ENCODE results near the gene KLF12.

The KLF12 gene

DNA sequence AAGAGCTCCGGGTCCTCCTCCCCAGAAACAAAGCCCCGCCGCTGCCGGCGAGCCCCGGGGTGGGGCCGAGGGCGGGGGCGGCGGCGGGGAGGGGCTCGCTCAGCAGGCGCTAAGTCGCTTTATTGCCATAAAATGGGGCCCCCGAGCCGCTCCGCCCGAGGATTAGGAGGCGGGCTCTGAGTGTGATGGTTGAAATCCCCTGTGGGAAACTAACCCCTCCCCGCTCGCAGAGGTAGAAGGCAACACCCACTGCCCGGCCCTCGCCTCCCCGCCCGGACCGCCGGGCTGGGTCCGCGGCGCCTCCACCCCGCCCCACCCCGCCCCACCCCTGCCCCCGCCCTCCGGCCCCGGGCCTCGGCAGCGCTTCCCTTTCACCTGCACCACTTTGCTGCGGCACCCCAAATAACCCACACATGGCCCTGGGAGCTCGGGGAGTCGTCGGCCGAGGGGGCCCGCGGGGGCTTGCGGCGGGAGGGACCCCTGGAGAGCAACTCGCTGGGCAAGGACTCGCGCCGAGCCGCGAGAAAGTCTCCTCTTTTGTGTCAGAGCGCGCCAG is at the start of gene KLF12:
Gene KLF12 (minus strand): TSS at position 184 of the 556 bp plus-strand sequence.
- DNase-seq, result peak; percentile 67

DNA sequence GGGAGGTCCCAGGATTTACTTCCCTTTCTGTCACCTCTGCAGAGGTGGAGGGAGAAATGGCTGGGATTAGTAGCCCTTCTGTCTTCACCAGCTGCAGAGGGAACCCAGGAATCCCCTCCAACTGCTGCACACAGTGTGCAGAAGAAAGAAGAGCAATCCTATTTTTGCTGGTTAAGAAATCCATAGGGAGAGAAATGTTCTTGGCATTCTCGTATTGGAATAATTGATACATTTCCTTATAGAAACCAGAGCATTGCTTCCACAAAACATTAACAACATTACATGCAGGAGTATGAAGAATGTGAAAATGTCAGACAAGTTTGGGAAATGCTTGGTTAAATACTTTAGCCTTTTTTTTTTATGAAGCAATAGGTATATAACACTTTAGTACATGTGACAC is 48.3 kb upstream of the KLF12 start:
- DNase-seq, result no peak

DNA sequence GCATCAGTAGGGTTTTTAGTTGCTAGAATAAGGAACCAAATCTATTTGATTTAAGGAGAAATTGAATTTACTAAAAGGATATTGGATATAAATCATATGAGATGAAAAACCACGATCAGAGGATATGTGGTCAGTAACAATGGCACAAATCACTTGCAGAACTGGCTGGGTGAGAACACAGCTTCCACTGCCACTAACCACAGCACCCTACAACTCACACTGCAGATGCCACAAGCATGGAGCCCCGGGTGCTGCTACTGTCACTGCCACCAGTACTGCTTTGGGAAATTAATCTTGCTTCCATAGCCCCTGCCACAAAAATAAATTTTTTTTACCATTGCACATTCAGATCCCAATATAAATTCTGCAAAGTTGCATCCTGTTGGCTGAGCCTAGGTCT is 40.6 kb upstream of the KLF12 start:
- no peak for DNase-seq

DNA sequence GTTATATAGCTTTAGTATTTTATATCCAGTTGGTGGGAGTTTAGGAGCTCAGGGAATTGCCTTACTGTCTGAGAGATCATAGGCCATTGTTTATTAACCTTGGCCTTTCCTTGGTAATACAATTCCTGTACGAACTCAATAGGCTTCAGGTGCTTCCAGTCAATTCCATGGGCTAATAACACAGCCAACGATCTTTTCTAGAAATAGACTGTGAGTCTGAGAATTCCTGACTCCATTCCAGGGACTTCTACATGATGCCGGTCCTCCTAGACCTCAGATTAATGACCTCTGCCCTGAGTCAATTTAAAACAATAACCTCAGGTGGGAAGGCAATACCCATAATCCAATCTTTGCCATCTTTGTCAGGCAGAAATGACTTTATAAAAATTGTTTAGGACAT is 39.6 kb upstream of the KLF12 start:
- DNase-seq, result no peak

DNA sequence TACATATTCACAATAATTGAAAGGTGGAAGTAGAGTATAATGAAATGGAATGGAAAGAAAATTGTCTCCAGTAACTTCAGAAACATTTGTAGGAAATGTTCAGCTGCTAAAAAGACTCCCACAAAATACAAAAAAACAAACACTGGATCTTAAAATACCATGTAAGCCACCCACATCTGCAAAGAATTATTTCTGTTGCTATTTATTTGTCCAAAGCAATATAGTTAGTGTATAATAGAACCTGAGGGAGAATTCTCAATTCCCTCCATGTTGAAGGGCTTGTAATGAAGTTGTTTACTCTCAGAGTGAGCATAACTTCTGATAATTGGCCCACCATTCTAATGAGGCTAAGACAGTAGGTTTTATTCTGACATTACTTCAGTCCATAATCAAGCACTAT is 37.4 kb upstream of the KLF12 start:
- no peak for DNase-seq

DNA sequence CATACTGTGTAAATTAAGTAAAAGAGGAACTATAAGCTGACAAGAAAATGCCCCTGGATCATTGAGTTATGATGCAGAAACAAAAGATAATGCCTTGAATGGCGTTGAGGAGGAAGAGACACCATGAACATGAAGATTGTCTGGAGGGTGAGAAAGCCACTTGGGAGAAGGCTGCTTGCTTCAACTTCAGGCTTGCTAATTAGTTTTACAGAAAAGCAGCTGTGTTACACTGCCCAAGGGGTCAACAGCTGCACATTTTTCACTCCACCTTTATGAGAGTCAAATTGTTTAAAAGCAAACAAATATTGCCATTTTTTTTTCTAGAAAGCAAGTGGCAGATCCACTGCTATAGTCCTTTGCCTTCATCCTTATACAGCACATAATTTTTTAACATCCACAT is 35.5 kb upstream of the KLF12 start:
- DNase-seq, result no peak

DNA sequence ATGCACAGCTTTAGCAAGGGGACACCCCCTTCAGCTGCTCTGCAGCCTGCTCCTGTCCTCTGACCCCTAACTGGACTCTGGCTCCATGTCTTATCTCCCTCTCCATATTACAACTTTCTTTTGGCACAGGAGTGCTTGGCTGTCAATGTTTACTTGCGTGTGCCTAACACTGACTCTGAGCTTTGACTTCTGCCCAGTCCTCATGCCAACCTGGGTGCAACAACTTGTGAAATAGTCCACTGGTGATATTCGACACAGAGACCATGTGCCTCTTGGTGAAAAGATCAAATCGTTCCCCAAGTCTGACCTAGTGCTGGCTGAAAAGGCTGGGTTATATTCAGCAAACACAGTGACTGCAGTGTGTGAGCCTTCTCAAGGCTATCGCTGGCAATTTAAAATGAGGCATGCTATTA is 34.1 kb upstream of the KLF12 start:
- DNase-seq, result no peak

DNA sequence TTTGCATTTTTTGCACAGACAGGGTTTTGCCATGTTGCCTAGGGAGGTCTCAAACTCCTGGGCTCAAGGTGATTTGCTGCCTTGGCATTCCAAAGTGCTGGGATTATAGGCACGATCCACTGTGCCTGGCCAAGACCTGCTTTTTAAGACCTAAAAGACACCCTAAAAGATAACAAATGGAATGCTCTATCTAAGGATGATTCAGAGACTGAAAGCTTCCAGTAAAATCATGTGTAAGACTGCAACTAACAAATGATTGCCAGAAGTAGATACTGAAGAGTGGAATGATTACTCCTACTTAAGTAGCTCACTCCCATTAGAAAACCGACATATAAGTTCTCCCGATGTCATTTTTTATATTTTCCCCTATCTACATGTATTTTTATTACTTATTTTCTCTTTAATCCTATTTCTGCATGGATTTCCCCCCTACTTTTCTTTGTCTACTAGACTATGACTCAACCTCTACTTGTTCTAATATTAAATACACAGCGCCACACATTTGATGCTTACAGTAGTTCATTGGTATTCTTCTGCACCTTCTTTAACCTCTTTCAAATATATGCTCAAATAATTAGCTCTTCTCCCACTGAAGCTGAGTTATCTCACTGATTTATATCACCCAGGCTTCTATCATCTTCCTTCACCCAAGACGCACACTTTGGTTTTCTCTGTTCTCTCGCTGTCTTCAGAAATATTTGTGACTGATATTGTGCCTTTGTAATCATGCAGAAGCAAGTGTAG is 32.2 kb upstream of the KLF12 start:
- no peak for DNase-seq

DNA sequence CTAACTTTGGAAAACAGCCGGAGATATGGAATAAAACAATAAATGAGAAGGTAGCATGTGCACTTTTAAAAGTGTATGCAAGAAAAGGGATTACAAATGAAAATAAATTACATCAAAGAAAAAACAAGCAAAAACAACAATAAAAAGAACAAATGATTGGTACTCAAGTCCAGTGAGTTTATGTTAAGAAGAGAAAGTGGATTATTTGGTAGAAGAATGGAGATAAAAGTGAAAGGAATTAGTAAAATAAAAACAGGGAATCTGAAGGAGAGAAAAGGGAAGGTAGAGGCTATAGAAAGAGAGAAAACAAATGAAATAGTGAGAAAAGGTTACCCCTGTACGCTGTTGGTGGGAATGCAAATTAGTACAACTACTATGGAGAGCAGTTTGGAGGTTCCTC is 28.6 kb upstream of the KLF12 start:
- DNase-seq, result no peak

DNA sequence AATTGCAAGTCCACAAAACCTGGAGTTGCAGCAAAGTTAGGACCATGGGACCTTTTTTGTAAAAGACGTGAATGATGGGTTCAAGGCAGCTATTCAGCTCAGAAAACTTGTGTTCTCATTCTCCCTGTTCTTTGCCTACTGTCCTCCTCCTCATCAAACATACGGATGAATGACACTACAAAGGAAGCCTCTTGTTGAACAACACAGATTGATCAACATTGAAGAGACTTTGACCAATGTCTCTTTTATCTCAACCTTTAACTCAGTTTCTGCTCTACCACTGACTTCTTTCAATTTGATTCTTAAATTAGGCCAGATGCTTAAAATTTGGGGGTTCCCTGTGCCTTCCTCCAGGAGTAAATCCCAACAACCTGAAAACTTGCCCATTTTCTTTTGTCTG is 27.9 kb upstream of the KLF12 start:
- DNase-seq, result no peak

DNA sequence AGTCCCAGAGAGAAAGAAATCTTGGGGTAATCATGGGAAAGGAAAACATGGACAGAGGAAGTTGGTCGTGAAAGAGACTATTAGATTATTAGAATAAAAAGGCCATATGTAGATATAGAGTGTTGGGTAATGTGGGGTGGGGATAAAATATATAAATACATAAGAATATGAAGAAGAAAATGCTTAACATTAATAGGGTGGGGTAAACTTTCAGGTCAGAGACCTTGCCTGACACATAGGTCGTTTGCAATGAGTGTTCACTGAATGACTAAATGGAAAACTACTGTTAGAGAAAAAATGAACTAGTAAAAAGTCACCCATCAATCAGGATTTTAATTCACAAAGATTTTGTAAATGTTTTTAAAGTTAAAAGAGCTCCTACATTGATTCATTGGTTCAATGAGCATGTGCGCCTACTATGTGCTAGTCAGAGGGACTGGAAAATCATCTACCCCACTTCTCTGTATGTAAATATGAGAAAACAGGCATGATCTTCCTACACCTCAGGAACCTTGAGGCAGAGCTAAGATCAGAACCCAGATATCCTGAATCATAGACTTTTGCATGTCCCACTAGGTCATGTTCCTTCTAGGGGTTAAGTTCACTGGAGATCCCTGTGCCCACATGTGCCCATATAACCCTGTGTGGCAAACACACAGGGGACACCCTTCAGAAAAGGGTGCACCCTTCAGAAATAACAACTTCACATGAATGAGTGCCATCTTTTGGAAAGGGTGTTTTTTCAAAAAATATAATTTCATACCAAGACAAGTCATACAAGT is 24.6 kb upstream of the KLF12 start:
- DNase-seq, result no peak

DNA sequence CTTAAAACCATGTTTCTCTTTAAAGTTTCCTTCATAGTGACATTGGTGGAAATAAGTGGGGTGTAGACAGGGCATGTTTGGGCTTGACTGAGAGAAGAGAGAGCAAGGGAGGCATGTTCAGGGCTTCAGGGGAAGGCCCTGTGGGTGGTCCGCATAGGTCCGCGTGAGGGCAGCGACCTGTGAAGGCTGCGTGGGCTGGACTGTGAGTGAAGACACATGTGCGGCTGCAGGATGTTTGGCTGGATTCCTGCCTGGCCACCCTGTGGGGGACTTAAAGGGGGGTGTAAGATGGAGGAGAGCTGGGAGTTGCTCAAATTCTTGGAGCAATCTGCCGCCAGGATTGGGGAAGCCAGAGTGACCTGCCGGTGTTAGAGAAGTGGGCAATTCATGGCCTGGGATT is 23.8 kb upstream of the KLF12 start:
- no peak for DNase-seq

DNA sequence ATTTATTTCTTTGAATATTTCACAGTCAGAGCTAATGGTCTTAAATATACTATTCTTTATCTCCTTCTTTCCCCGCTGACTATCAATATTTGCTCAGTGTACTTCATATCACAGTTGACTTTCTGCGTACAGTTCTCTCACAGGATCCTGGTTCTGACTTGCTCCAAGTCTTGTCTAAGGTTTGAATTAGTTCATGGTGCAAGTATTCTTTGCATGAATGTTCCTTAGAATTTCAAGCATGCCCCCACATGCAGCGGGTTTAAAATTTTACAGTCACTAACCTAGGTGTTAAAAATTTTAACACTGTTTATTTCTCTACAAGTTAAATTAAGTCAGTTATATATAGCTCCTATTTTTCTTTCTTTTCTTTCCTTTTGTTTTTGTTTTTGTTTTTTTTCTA is 20.8 kb upstream of the KLF12 start:
- peak; percentile 9 for DNase-seq

DNA sequence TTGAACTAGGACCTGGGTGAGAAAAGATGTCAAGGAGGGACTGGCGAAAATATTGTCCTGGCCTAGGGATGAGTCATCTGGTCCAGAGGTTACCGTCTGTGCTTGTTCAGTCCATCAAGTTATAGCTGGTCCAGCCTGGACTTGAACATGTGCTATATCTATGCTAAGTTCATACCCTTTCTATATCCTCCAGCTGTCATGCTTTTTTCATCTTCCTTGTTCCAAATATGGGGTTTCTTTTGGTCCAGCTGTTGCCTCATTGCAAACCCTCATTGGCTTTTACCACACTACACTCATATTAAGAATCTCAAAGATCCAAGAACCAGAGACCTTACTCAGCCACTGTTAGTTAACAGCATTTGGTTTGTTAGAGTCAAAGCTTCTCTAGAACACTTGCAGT is 19.1 kb upstream of the KLF12 start:
- no peak for DNase-seq

DNA sequence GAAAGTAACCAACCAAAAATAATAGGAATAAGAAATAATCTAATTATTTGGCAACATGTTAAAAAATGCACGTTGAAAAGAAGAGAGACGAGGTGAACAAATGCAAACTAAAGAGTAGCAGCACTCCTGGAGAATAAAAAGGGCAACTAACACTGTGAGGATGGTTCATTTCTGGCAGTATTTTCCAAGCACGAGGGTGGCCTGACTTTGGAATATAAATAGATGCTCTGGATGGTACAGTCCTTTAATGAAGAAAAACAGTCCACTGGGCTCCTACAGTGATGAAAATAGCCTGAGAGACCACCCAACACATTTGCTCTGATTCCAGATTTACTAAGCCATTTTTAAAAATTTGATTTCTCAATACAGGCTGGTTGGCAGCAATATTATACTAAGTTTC is 17.7 kb upstream of the KLF12 start:
- no peak for DNase-seq

DNA sequence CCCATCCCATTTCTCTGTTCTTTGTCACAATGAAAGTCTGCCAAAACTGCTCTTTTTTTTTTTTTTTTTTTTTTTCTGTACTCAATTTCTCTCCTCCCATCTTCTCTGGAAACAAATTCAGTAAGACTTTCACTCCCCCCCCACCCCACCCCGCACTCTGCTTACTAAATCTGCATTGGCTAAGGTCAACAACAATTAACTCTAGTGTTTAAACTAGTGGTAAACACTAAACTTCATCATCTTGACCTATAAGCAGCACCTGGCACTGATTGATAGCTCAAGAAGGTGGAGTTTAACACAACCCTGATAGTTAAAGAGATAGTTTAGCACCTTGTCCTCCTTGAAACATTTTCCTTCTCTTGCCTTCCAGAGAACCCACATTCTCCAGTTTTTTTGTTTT is 14.1 kb upstream of the KLF12 start:
- DNase-seq, result no peak

DNA sequence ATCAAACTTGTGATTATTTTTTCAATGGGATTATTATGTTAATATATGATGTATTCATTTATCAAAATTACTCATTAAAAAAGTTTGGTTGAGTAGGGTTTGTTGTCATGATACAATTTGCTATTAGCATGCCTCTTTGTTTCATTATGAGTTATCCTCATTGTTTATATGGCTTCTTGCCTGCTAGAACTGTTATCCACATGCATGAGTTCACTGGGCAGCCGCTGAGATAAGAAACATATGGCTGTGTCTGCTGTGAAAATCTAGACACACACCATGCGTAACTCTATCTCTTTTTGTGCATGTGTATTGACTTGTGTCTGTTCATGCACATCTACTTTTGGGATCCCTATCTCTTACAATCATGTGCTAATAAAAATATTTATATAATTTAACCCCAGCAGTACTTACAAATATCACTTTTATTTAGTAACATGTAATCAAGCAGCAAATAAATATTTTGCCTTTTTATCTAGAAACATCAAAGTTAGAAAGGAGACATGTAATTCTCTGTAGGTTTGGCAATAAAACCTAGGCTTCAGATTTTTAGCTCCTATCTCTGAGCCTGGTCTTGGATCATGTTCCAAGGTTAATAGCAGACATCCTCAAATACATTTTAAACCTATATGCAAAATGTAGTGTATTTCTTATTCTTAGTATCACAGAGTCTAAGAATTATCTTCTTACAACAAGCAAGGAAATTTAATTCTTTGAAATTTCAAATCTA is 11.2 kb upstream of the KLF12 start:
- DNase-seq, result no peak

DNA sequence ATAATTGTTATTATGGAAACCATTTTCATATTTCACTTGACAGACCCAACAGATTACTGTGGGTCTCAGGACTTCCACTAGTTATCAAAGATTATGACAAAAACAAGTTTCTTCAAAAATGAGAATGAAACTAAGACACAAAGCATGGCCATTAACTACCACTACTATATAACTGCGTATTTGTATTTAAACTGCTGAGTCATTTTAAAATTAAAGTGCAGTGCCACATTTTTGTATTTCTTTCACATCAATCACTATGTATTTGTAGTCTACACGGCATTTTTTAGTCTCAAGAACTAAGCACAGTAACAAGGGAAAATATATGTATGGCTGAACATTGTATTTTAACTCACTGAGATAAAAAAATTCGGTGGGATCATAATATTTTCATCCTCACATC is 10.1 kb upstream of the KLF12 start:
- no peak for DNase-seq

DNA sequence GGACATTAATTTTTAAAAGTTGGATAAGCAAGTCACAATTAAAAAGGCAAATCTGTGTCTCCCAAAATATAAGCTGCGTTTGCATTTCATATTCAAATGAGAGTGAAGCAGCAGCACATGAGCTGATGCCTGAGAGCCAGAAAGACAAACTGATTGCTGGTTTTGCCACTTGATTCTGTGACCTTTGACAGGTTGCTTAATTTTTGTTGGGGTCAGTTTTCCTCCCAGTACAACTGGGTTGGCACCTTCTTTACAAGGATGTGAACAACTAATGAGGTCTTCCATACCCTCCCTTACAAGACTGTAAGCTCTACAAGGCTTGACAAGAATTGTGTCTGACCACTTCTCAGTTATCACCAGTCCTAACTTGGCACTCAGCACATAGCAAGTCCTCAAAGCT is 8.1 kb upstream of the KLF12 start:
- DNase-seq, result no peak

DNA sequence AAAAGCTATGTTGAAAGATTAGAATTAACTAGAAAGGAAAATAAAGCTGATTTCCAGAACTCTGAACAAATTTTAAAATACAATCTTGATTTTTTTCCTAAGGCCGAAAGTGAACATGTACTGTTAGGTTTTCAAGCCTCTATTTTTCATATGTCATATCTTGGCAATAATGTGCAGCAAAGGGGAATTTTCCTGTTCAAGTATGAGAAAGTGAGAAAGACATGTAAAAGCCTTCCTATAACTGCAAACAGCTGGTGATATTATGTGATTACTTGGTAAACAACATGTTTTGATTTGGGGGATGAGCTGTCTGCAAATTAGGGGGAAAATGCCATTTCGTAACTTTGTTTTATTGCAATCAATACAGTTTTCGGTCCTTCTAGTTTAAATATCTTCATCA is 4.0 kb upstream of the KLF12 start:
- DNase-seq, result no peak

DNA sequence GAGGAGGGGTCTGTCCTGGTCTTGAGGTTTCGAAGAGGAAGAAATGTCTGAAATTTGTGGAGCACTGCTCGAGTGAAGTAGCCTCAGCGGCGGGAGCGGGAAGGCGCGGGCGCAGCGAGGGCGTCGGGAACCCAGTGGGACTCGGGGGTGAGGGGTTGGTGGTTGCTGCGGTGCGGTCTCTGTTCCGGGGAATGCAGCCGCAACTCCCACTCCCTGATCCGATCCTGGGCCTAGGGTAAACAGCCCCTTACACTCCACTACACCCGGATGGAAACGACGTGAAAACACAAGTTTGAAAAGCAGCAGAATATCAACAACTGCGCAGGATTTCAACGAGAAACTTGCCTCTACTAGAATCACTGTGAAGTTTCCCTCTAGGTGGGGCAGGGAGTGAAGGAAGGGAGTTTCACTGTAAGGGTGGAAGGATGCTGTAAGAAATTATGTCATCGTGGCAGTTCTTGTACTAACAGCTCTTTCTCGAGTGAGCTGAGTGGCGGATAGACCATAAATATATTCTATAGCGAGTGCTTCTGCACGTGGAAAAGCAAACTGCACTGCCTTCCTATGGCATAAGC is 2.0 kb upstream of the KLF12 start:
- peak; percentile 54 for DNase-seq

DNA sequence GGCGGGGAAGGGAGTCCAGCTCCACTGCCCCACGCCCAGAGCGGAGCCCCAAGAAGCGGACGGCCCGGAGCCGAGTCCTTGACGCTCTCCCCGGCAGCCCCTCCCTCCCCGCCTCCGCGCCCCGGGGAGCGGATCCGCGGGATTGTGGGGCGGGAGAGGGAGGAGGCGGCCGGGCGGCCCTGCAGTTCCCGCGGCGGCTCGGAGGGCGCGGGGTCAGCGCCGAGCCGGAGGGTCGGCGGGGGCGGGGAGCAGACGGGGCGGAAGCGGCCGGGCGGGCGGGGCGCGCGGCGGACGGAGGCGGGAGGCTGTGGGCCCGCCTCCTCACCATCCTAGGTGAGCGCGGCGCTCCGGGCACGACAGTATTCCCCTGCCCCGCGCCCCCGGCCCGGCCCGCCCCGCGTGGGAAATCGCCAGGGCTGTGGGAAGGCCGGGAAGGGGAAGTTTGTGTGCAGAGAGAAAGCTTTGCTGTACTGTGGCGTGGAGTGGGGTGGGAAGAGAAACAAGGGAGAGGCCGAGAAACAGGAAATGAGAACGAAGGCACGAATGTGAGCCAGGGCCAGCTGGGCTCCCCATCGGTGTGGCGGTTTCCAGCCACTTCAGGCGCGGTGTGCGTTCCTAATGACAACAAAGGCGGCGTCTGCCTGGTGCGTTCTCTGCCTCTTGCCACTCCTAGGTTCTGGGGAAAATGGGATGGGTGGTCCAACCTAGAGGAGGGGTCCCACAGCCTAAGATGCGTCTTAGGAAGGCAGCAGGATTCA is 1.3 kb upstream of the KLF12 start:
- DNase-seq, result peak; percentile 79
